Measurements from ENCODE around the gene STRA8.

The STRA8 gene

GRCh38 chr7:135270577-135271254 is 37.1 kb downstream of the STRA8 start:
- no peak for DNase-seq (ENCODE audit: low spot score)

DNA sequence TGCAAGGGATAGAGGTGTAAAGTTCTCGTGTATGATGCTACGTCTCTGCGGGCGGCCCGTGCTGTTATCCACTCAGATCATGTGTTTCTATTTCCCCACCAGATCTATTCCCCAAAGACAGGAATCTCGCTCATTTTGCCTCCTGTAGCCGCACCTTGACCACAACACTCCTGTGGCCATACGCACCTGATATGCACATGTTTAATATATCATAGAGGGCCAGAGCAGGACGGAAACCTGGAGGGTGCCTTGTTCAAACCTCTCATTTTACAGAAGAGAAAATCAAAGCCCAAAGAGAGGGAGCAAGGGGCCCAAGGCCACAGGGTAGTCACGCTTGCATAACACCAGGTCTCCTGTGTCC is 37.6 kb downstream of the STRA8 start:
- DNase-seq (ENCODE audit: low spot score): no peak

DNA sequence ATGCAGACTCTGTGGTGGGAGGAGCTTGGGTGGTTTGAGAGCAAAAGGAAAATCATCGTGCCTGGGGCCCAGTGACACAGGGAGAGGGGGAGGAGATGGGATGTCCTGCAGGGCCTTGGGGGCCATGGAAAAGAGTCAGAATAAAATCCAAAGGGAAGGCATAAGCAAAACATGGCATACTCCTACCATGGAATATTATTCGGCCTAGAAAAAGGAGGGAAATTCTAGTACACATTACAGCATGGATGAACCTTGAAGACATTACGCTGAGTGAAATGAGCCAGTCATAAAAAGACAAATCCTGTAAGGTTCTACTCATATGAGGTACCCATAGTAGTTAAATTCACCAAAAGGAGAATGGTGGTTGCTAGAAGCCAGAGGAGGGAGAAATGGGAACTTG is 38.7 kb downstream of the STRA8 start:
- no peak for DNase-seq (ENCODE audit: low spot score)

DNA sequence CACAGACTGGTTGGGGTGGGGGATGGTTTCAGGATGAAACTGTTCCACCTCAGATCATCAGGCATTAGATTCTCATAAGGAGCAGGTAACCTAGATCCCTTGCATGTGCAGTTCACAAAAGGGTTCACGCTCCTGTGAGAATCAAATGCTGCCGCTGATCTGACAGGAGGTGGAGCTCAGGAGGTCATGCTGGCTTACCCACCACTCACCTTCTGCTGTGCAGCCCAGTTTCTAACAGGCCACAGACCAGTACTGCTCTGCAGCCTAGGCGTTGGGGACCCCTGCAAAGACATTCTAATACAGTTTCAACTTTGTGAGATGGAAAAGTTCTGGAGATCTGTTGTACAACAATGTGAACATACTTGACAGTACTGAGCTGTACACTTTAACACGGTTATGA is 39.9 kb downstream of the STRA8 start:
- DNase-seq (ENCODE audit: low spot score): no peak

- DNase-seq (ENCODE audit: low spot score): peak; percentile 62
Observed at GRCh38 chr7:135274495-135275268, 41.0 kb downstream of the STRA8 start.

GRCh38 chr7:135275971-135276580 is 42.4 kb downstream of the STRA8 start:
- DNase-seq (ENCODE audit: low spot score): no peak

DNA sequence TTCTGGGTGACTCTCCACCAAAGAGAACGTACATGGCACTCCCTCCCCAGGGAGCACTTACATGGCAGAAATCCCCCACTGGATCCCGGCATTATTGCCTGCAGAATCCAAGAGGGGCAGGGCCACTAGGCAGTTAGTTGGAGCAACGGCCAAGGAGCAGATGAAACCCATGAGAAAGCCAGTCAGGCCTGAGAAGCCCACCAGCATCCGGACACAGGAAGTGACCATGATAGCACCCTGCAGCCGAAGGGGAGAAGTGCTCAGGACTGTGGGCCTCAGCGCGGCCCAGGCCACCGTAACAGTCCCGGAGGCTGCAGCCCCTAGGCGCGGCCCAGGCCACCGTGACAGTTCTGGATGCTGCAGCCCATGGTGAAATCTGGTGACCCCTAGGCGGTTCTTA is 43.5 kb downstream of the STRA8 start:
- DNase-seq (ENCODE audit: low spot score): no peak

GRCh38 chr7:135281363-135281949 is 47.8 kb downstream of the STRA8 start:
- peak; percentile 83 for DNase-seq (ENCODE audit: low spot score)

GRCh38 chr7:135282561-135283254 is 49.1 kb downstream of the STRA8 start:
- DNase-seq (ENCODE audit: low spot score): no peak

DNA sequence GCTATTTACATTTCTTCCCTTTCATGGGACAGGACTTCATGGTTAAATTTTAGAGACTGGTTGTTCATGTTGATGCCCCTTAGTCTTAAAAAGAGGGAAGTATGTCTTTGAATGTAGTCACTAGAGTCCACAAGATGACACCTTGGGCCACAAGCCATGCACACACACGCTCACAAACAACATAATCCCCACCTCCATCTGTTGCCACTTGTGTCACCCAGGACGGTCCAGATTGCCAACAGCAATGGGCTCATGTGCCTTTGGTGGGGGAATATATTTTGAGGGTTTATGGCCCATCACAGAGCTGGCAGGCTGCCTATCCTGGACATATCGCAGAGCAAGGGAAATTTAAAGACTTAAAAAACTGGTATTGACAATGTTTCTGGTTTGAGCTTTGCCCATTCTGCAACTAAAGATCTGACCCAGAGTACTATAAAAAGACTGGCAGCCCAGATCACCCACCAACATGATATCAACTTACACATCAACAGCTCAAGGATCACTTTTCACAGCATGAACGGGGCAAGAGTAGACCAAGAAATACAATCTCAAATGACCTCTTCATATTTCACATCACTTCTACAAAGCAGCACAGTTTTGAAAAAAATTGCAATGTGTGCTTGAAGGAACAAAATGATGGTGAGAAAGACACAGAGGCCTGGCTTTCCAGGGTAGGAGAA is 50.5 kb downstream of the STRA8 start:
- DNase-seq (ENCODE audit: low spot score): no peak

DNA sequence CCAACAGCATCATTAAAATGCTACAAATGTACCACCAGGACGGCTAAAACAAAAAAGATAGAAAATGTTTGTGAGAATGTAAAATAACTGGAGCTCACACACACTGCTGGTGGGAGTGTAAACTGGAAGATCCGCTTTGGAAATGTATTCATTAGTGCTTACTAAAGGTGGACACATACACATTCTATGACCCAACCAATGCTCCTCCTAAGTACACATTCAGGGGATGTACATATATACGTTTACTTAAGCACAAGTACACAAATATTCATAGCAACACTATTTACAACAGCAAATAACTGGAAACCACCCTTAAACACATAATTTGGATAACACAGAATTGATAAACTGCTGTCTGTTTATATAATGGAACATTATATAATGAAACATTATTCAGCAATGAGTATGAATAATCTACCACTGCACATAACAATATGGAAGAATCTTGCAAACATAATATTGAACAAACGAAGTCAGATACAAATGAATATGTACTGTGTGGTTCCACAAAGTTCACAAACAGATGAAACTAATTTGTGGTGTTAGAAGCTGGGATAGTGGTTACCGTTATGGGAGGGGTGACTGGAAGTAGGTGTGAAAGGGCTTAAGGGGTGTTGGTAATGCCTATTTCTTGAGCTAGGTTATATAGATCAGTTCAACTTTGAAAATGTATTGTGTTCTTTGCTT is 52.1 kb downstream of the STRA8 start:
- DNase-seq (ENCODE audit: low spot score): no peak

DNA sequence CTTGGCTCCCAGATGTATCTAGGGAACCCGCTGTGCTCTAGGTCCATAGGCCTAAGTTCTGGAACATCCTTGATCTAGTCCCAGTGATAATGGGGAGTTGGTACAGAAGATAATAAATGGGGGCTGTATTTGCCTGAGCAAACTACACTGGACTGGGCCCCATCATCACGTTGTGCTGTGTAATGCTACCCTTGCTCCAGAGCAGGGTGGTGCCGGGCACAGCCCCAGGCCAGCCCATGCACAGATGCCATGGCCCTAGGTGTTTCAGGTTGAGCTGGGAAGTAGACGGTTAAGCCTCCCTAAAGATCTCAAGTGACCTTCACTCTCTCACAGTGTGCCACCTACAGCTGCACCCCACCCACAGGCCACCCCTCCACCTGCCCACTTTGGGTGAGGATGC is 53.2 kb downstream of the STRA8 start:
- no peak for DNase-seq (ENCODE audit: low spot score)

DNA sequence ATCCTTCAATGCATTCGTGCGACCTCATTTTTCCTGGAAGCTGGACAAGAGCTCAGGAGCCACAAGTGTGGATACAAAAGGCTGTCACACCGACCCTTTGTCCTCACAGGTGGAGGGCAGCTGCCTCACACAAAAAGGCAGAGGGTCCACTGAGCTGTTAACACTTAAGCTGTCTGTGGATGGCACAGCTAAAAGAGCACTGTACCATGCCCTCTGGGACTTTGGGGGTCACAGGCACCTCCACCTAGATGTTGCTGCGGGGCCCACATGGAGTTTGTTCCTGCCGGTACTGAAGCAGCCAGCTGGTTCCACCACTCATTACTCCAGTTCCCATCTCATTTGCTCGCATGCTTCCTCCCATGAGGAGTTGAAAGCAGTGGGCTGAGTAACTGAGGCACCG is 57.0 kb downstream of the STRA8 start:
- DNase-seq (ENCODE audit: low spot score): no peak

GRCh38 chr7:135291809-135292253 is 58.2 kb downstream of the STRA8 start:
- no peak for DNase-seq (ENCODE audit: low spot score)

- no peak for DNase-seq (ENCODE audit: low spot score)
Observed at GRCh38 chr7:135299235-135299634, 65.6 kb downstream of the STRA8 start.

GRCh38 chr7:135300913-135301765 is 67.5 kb downstream of the STRA8 start:
- no peak for DNase-seq (ENCODE audit: low spot score)
